Body of pancreas (tissue), 4 donors: Measurements from ENCODE around the gene STX2. TPM values are rescaled to one million over a fixed set of nuclear protein-coding genes. Genes with fewer than 3 reads are reported as not detected.

Experiments
- ATAC-seq: fragments of 150-250 bp; one replicate; pipeline ENCODE4 v1.9.1; 2016
- DNase-seq, 4 donors: peaks; one replicate each; pipeline ENCODE4 v3.0.0-alpha.2; 2019
- H3K27ac ChIP-seq, 4 donors: fragments of 200-600 bp; sonication (generic); 1 replicate in 3 of 4; 2 replicates in 1 of 4; pipeline versions ENCODE4 v1.5.1 to v1.6.1; 2016 to 2019; ENCODE audit warnings: mild to moderate bottlenecking in 1 of 4, mixed read lengths in 1 of 4, moderate library complexity in 1 of 4
- H3K27me3 ChIP-seq, 2 donors: fragments of 200-600 bp; sonication (generic); one replicate each; pipeline ENCODE4 v1.6.0; 2016; ENCODE audit warnings: mild to moderate bottlenecking in 1 of 2
- H3K36me3 ChIP-seq, 2 donors: fragments of 200-600 bp; sonication (generic); replicated peaks in 1 of 2; 2 replicates each; pipeline ENCODE4 v1.5.1; 2016; ENCODE audit warnings: low read depth in 2 of 2; ENCODE audit not compliant: insufficient read depth in 1 of 2
- H3K4me1 ChIP-seq: fragments of 200-600 bp; sonication (generic); one replicate; pipeline ENCODE4 v1.6.0; 2016
- H3K4me3 ChIP-seq, 2 donors: fragments of 200-600 bp; sonication (generic); 1 replicate in 1 of 2; 2 replicates in 1 of 2; pipeline ENCODE4 v1.5.1; 2016 to 2019
- H3K9me3 ChIP-seq, 3 donors: fragments of 200-600 bp; sonication (generic); 1 replicate in 2 of 3; 2 replicates in 1 of 3; pipeline ENCODE4 v1.5.1; 2016
- CTCF ChIP-seq, 7 experiments: fragments of 450-650 bp in 4 of 7; fragments of 200-600 bp in 3 of 7; sonication (generic) in 3 of 7; IDR thresholded peaks; one replicate each; pipeline ENCODE4 v1.5.1; 2016 to 2019; ENCODE audit warnings: antibody characterized with exemption in 7 of 7
- POLR2A ChIP-seq, 3 donors: fragments of 450-650 bp; IDR thresholded peaks; one replicate each; pipeline ENCODE4 v1.6.1; 2016; ENCODE audit warnings: antibody characterized with exemption in 3 of 3, mild to moderate bottlenecking in 2 of 3
- WGBS, 2 donors: methylation state at CpG; one replicate each; pipeline ENCODE4 v1.1.5; 2017; 5-methylcytosine and 5-hydroxymethylcytosine counted together
- intact Hi-C: fragments of 100-400 bp; cut with DNase I; formaldehyde crosslinking; loops from one replicate; pipeline ENCODE4 v1.15.1; 2023
- total RNA-seq, 2 donors: library from RNA; depleted of rRNA; stranded (reverse); fragments of >200 nt; gene quantifications; one replicate each; pipeline ENCODE4 v1.1.0, GENCODE V29; 2016

Gene STX2
- total RNA-seq, 2 donors from 2014 or later, result 17.1 to 18.8 TPM

DNA sequence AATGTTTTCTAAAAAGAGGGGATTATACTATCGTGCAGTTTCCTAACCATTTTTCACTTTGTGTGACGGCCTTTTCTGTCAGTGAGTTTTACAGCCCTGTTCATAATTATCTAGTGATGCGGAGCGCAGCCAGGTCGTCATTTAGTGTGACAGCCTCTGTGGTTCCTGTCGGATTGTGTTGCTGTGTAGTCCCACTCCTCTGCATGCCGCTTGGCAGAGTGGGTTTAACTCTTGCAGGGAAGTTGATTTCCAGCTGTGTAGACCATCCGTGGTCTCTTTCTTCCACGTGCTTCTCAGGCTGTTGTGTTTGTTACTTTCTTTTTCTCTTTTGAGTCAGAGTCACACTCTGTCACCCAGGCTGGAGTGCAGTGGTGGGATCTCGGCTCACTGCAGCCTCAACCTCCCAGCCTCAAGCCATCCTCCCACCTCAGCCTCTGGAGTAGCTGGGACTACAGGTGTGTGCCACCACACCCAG is 41.4 kb upstream of the STX2 start:
- no peaks in the 10 kb centered on the region for H3K9me3 ChIP-seq
- no peak for TF ChIP-seq CTCF (IDR thresholded peaks at IDR 0.05)
- no peak for TF ChIP-seq POLR2A (IDR thresholded peaks at IDR 0.05)
- peaks cover 0 to 5% of the 10 kb centered on the region in 2 donors for H3K36me3 ChIP-seq
- no peak overlapping the region for H3K27ac ChIP-seq
- WGBS, 2 donors, result 26 to 31% methylated on average over 10 of the region's 10 CpGs
- ATAC-seq (no peak), DNase-seq (no peak)
- H3K4me1 ChIP-seq, result peaks cover 5% of the 10 kb centered on the region
- intact Hi-C loops, result no loop called here
- H3K27me3 ChIP-seq, result no peaks in the 10 kb centered on the region
- H3K4me3 ChIP-seq, result no peak overlapping the region

DNA sequence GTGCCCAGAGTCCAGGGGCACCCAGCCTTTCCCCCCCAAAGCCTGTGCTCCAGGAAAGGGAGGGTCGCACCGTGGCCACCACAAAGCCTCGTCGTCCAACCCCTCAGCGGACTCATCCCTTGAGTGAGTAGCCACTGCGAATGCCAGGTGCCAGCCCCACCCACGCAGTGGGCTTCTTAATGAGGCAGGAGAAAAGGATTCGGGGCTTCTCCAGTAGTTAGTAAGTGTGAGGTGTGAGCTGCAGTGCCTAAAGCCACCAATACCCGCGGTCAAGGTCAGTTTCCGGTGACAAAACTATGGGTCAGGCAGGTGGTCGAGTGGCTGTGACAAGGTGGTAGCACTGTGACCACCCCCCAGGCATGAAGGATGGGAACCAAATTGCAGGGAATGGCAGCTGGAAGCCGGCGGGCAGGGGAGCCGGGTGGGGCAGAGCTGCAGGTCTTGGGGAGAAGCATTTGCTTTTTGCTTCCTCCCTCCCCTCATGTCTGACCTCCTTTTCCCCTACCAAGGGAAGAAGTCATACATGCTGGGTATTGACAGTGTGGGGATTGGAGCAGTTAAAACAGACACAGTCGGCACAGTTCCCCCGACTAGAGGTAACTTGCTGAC is 40.8 kb upstream of the STX2 start:
- TF ChIP-seq POLR2A (IDR thresholded peaks at IDR 0.05) (no peak), CTCF (IDR thresholded peaks at IDR 0.05) (no peak)
- Histone ChIP-seq H3K27ac (no peak overlapping the region), H3K27me3 (no peaks in the 10 kb centered on the region), H3K36me3 (peaks cover 3 to 5% of the 10 kb centered on the region in 2 donors), H3K4me3 (no peak overlapping the region), H3K9me3 (no peaks in the 10 kb centered on the region), H3K4me1 (peaks cover 5% of the 10 kb centered on the region)
- ATAC-seq (no peak), DNase-seq (no peak)
- intact Hi-C loops, result loop anchor here (10.0 kb wide), 1 partner anchor 55 kb away; no protein-coding TSS in a partner anchor
- 43 to 55% methylated on average over 12 to 17 of the region's 17 CpGs for WGBS, 2 donors

DNA sequence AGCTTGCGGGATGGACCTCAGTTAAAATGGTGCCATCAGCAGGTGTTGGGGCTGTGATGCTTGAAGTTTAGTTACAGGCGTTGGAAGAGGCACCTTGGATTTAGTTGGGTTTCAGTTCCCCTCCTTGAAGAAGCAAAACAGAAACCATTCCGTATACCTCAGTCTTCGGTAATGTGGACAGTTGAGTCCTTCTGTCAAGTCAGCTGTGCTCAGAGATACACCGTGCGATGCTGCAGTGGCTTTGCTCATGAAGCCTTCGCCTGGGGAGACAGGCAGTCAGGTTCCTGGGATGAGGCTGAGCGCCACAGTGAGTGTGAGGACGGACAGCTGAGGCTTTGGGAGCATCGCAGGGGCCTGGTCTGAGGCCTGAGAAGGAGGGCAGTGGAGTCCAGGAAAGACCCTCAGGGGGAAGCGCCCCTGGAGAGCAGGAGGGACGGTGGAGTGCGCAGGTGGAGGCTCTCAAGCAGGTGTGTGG is 40.2 kb upstream of the STX2 start:
- DNase-seq (no peak), ATAC-seq (no peak)
- peaks cover 5% of the 10 kb centered on the region for H3K4me1 ChIP-seq
- WGBS, 2 donors, result 85 to 88% methylated on average over 13 of the region's 13 CpGs
- no peak for TF ChIP-seq POLR2A (IDR thresholded peaks at IDR 0.05)
- no peak for TF ChIP-seq CTCF (IDR thresholded peaks at IDR 0.05)
- no peak overlapping the region for H3K4me3 ChIP-seq
- H3K27me3 ChIP-seq, result no peaks in the 10 kb centered on the region
- intact Hi-C loops, result loop anchor here (10.0 kb wide), 1 partner anchor 54 kb away; no protein-coding TSS in a partner anchor
- peaks cover 4 to 9% of the 10 kb centered on the region in 2 donors for H3K36me3 ChIP-seq
- H3K27ac ChIP-seq, result no peak overlapping the region
- no peaks in the 10 kb centered on the region for H3K9me3 ChIP-seq

GRCh38 chr12:130878193-130879185 is 39.4 kb upstream of the STX2 start:
- Histone ChIP-seq H3K4me1 (peaks cover 12% of the 10 kb centered on the region), H3K4me3 (no peak overlapping the region), H3K27me3 (no peaks in the 10 kb centered on the region), H3K9me3 (no peaks in the 10 kb centered on the region), H3K27ac (no peak overlapping the region), H3K36me3 (peaks cover 4 to 11% of the 10 kb centered on the region in 2 donors)
- intact Hi-C loops, result loop anchor here (10.0 kb wide), 1 partner anchor 54 kb away; no protein-coding TSS in a partner anchor
- no peak for ATAC-seq
- 56 to 57% methylated on average over 24 of the region's 24 CpGs for WGBS, 2 donors
- TF ChIP-seq CTCF (IDR thresholded peaks at IDR 0.05) (no peak), POLR2A (IDR thresholded peaks at IDR 0.05) (no peak)
- no peak for DNase-seq
